ENCODE data around the gene PPIF.

The PPIF gene

GRCh38 chr10:79349766-79350406 is 2.6 kb downstream of the PPIF start:
- no peak for FAIRE-seq

GRCh38 chr10:79350407-79351154 is 3.3 kb downstream of the PPIF start:
- no peak for FAIRE-seq

GRCh38 chr10:79351332-79351731 is 4.1 kb downstream of the PPIF start:
- no peak for FAIRE-seq

DNA sequence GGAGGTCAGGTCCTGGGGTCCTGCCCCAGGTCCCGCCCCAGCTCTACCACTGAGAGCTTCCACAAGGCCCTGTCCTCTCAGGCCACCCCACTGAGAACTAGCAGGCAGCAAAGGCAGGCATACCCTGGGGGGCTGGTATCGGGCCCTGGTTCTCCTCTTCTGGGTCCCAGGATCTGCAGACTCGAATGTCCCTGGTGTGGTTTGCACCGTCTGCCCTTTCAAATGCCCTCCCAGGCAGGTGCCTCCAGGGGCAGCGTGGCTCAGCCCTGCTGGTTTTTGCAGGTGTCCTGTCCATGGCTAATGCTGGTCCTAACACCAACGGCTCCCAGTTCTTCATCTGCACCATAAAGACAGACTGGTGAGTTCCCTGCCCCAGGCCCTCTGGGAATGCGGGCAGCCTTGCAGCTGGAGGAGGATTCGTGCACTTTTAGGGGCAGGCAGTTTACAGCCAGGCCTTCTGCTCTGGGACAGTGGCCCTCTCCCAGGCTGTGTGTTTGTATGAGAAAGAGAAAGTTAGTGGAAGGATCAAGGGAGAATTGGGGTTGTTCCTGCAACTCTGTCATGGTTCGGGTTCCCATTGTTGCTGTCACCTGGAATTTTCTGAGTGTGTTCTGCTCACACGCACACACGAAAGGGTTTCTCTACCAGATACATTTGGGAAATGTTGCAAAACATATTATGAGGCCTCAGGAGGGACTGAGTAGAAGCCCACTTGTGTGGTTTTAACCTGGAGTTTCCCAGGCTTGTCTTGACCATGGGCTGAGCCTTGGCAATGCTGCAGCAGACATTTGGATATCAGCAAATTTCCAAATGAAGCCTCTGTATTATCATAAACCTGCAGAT is 5.0 kb downstream of the PPIF start:
- no peak for FAIRE-seq

DNA sequence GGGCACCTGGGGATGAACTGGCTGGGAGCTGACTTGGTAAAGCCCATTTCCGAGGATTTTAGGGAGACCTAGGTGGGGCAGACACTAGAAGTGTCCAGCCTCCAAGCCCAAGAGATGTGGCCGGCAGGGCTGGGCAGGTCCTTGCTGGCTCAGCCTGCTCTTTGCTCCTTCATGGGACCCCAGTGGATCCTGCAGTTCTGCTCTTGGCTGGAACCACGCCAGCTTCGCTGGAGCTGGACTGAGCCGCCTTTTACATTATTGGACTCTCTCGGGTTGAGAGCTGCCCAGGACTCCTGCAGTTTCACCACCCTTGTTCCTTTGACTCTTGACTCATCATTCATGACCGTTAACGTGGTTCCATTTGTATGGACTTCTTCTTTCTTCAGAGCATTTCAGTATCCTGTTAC is 5.7 kb downstream of the PPIF start:
- no peak for FAIRE-seq

DNA sequence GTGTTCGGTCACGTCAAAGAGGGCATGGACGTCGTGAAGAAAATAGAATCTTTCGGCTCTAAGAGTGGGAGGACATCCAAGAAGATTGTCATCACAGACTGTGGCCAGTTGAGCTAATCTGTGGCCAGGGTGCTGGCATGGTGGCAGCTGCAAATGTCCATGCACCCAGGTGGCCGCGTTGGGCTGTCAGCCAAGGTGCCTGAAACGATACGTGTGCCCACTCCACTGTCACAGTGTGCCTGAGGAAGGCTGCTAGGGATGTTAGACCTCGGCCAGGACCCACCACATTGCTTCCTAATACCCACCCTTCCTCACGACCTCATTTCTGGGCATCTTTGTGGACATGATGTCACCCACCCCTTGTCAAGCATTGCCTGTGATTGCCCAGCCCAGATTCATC is 6.5 kb downstream of the PPIF start:
- FAIRE-seq = no peak

DNA sequence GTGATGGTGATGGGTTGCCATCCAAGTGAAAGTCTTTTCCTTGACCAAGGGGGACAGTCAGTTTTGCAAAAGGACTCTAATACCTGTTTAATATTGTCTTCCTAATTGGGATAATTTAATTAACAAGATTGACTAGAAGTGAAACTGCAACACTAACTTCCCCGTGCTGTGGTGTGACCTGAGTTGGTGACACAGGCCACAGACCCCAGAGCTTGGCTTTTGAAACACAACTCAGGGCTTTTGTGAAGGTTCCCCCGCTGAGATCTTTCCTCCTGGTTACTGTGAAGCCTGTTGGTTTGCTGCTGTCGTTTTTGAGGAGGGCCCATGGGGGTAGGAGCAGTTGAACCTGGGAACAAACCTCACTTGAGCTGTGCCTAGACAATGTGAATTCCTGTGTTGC is 6.9 kb downstream of the PPIF start:
- FAIRE-seq = no peak

- no peak for FAIRE-seq
Observed at GRCh38 chr10:79354615-79355014, 7.3 kb downstream of the PPIF start.

GRCh38 chr10:79355420-79356017 is 8.2 kb downstream of the PPIF start:
- FAIRE-seq = no peak

- no peak for FAIRE-seq
Observed at GRCh38 chr10:79356104-79356503, 8.8 kb downstream of the PPIF start.

DNA sequence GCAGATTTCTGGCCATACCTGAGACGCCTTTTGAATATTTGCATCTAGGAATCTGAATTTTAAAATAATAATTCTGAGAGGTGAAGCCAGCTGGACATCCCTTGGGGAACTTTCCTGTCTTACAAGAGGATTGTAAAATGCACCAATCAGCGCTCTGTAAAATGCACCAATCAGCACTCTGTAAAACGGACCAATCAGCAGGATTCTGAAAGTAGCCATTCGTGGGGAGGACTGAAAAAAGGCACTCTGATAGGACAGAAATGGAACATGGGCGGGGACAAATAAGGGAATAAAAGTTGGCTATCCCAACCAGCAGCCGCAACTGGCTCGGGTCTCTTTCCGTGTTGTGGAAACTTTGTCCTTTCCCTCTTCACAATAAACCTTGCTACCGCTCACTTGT is 9.9 kb downstream of the PPIF start:
- no peak for FAIRE-seq

DNA sequence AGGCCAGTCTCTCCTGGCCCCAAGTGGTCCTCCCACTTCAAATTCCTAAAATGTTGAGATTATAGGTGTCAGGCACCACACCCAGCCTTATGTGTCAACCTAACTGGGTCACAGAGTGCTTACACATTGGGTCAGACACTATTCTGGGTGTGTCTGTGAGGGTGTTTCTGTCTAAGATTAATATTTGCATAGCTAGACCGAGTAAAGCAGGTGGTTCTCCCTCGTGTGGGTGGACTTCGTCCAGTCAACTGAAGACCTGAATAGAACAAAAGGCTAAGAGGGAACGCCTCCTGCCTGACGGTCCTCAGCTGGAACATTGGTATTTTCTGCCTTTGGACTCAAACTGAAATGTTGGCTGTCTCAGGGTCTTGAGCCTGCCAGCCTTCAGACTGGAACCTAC is 11.5 kb downstream of the PPIF start:
- no peak for FAIRE-seq

DNA sequence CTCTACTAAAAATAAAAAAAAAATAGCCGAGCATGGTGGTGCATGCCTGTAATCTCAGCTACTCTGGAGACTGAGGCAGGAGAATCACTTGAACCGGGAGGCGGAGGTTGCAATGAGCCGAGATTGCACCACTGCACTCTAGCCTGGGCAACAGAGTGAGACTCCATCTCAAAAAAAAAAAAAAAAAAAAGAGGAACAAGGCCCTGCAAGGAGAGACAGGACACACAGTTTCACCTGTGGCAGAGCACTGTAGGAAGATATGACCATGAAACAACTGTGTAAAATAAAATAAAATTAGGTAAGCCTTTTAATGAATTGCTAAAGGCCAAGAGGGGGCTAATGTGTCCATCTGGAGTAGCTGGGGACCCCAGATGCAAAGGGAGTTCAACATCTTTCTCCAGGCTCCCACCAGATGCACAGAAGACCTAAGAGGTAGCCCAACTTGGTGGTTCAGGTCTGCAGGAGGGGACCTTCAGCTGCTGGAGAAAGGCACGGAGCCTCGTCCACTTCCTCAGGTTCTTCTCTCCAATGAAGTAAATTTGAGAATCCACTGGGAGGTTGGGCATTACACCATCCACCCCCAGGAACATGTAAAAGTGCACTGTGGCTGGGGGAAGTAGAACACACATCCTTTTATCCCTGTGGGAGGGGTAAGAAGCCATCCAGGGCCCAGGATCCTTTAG is 12.7 kb downstream of the PPIF start:
- FAIRE-seq = no peak

DNA sequence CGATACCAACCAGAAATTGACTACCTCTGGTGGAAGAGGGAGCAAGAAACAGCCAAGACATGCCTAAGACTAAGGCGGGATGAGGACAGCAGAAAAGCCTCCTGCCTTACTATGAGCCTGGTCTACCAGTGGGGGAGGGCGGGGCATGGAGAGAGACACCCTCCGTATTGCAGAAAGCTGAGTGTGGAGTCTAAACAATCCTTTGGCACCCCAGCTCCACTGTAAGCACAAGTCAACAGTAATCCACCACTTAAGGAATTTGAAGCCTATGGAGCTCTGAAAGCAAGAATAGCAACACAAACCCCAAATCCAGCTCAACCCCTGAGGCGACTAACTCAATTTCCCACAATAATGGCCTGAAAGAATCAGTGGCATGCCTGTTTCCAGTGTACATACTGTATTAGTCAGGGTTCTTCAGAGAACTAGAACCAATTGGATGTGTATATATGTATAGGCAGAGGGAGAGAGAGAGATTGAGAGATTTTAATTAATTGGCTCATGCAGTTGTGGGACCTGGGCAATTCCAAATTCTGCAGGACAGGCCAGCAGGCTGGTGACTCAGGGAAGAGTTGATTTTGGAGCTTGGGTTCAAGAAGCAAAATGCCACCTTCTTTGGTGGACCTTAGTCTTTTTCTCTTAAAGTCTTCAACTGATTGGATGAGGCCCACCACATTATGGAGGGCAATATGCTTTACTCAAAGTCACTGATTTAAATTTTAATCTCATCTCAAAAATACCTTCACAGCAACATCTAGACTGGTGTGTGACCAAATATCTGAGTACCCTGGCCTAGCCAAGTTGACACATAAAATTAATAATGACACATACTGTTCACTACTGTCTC is 13.5 kb downstream of the PPIF start:
- FAIRE-seq = no peak

DNA sequence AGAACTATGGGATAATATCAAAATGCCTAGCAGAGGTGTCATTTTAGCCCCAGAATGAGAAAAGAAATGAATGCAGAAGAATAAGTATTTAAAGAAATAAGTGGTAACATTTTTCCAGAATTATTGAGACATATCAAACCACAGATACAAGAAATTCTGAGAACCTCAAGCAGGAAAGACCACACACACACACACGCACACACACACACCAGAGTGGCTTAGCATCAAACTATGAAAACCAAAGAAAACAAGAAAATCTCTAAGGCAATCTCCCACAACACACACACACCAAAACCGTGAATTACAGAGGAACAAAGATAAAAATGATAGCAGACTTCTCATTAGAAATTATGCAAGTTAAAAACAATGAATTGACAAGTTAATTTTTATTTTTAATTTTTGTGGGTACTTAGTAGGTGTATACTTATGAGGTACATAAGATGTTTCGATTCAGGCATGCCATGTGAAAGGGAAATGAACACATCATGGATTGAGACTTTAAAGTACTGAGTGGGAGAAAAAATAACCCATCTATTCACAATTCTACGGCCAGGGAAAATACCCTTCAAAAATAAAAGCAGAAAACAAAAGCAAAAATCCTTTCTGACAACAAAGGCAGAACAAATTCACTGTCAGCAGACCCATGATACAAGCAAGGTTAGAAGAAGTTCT is 14.6 kb downstream of the PPIF start:
- no peak for FAIRE-seq

GRCh38 chr10:79367426-79368189 is 20.3 kb downstream of the PPIF start:
- FAIRE-seq = no peak

DNA sequence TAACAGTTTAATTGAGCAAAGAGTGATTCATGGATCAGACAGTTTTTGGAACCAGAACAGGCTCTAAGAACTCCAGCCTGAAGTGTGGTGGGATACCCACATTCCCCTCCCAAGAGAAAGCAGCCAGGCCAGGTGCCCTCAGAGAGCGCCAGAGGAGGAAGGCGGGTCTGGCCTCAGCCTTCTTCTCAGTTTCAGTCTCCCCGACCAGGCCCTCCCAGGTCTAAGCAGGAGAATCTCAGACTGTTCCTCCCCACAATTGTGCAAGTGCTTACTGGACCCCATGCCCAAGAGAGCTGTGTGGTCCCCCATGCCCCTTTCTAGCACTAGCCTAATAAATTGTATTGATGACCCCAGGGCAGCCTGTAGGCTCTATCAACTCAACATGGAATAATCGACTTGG is 25.6 kb downstream of the PPIF start:
- FAIRE-seq = no peak

DNA sequence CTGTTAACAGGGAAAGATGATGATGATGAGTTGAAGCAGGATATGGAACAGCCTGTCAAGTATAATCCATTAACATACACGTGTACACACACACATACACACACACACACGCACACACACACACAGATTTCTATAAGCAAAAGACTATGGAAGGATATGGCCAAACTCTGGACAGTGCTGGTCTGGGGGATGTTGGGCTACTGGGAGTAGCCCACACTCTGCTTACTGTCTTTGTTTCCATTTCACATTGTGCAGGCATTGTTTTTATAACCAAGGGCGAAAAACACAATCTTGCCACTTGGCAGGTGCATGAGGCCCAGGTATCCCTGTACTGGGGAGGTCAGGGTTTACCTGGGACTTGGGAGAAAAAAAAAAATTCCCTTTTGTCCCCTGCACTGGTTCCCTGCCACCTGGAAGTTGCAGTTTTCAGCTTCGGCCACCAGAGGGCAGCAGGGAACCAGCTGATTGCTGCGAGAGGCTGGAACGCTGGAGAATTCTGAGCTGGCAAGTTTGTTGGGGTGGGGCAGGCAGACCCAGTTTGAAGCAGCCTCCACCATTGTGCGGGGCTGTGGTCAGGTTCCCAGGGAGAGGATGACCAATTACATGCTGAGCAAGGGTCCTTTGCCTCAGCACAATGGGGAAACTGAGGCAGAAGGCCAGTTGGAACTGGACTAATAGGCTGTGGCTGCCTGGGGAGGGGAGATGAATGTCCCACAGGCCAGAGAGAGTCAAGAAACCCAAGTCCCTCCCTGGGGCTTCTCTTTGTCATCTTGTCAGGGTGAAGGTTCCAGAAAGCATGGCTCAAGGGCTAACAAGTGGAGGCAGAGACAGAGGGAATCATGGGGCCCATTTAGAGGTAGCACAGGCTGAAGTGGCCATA is 27.3 kb downstream of the PPIF start:
- no peak for FAIRE-seq

Measured in colon (tissue), 2 donors.